ENCODE results near the gene TEX261. TPM values are rescaled to one million over a fixed set of nuclear protein-coding genes. Genes with fewer than 3 reads are reported as not detected.
A peak's percentile ranks its signal among the peaks of the same experiment; 100 is the strongest.

Gene TEX261
- total RNA-seq, 2 donors from 2014 or later, result 26.7 to 38.0 TPM

- no peak overlapping the region for H3K4me3 ChIP-seq
- H3K4me1 ChIP-seq, result peaks cover 0 to 8% of the 10 kb centered on the region in 2 donors
- no peaks in the 10 kb centered on the region for H3K9me3 ChIP-seq
- no peak for TF ChIP-seq CTCF (IDR thresholded peaks at IDR 0.05)
- no peak overlapping the region for H3K27ac ChIP-seq
- peak; percentile 55 for DNase-seq (ENCODE audit: low spot score)
- H3K27me3 ChIP-seq, result peaks cover 0 to 5% of the 10 kb centered on the region in 2 donors
- H3K36me3 ChIP-seq, result no peaks in the 10 kb centered on the region
Observed at GRCh38 chr2:70960833-70961647, 33.6 kb downstream of the TEX261 start.

- Histone ChIP-seq H3K36me3 (no peaks in the 10 kb centered on the region), H3K9me3 (no peaks in the 10 kb centered on the region), H3K4me1 (peaks cover 0 to 8% of the 10 kb centered on the region in 2 donors), H3K27me3 (peaks cover 0 to 5% of the 10 kb centered on the region in 2 donors), H3K27ac (no peak overlapping the region), H3K4me3 (no peak overlapping the region)
- peak; percentile 36 for DNase-seq (ENCODE audit: low spot score)
- TF ChIP-seq CTCF (IDR thresholded peaks at IDR 0.05), result no peak
Observed at GRCh38 chr2:70959851-70960832, 34.5 kb downstream of the TEX261 start.

- Histone ChIP-seq H3K27ac (no peak overlapping the region), H3K4me3 (no peak overlapping the region), H3K4me1 (no peaks in the 10 kb centered on the region), H3K36me3 (no peaks in the 10 kb centered on the region), H3K9me3 (no peaks in the 10 kb centered on the region), H3K27me3 (no peaks in the 10 kb centered on the region)
- TF ChIP-seq CTCF (IDR thresholded peaks at IDR 0.05), result no peak
- no peak for DNase-seq (ENCODE audit: low spot score)
Observed at GRCh38 chr2:70959271-70959761, 35.4 kb downstream of the TEX261 start.

GRCh38 chr2:70958759-70959158 is 35.9 kb downstream of the TEX261 start:
- Histone ChIP-seq H3K36me3 (no peaks in the 10 kb centered on the region), H3K27ac (no peak overlapping the region), H3K4me3 (no peak overlapping the region), H3K4me1 (no peaks in the 10 kb centered on the region), H3K9me3 (no peaks in the 10 kb centered on the region), H3K27me3 (no peaks in the 10 kb centered on the region)
- TF ChIP-seq CTCF (IDR thresholded peaks at IDR 0.05), result no peak
- DNase-seq (ENCODE audit: low spot score), result peak; percentile 34

GRCh38 chr2:70957798-70958197 is 36.9 kb downstream of the TEX261 start:
- Histone ChIP-seq H3K4me3 (no peak overlapping the region), H3K27me3 (no peaks in the 10 kb centered on the region), H3K4me1 (no peaks in the 10 kb centered on the region), H3K9me3 (no peaks in the 10 kb centered on the region), H3K36me3 (no peaks in the 10 kb centered on the region), H3K27ac (no peak overlapping the region)
- DNase-seq (ENCODE audit: low spot score), result no peak
- no peak for TF ChIP-seq CTCF (IDR thresholded peaks at IDR 0.05)

Measured in right atrium auricular region (tissue), 2 donors.